ENCODE measurements around the gene AMPH.

Gene AMPH

DNA sequence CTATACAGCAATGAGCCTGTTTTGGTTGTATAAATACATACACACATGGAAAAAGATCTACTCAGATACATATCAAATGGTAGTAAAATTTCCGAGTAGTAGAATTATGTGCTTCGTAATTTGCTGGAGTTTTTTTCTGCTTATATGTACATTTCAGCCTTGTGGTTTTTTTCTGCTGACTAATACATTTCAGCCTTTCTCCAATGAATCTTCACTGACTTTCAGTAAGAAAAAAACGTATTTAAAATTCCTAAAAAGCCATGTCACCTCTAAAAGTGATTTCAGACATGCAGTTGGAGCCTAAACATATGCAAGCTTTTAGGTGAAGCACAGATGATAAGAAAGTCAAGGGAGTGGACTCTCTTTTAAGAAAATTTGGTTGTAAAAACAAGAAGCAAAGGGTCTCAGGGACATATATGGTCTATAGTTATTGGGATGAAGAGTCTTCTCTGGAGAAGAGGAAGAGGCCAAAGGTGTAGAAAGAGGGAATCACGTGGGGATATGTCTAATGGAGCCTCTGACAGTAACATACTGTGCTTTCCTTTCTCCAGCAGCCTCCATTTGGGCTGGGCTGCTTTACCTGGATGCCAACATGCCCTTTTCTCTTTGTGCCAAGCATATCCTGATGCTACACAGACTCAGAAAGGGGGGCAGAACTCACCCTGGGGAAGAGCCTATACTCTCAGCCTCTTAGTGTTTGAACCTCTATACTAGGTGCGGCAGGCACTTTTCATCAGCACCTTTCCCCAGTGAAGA, 2.4 kb downstream of the AMPH start:
- no peak overlapping the region for H3K4me3 ChIP-seq (ENCODE audit: low read depth, low read length)
- TF ChIP-seq, protein P1, sequence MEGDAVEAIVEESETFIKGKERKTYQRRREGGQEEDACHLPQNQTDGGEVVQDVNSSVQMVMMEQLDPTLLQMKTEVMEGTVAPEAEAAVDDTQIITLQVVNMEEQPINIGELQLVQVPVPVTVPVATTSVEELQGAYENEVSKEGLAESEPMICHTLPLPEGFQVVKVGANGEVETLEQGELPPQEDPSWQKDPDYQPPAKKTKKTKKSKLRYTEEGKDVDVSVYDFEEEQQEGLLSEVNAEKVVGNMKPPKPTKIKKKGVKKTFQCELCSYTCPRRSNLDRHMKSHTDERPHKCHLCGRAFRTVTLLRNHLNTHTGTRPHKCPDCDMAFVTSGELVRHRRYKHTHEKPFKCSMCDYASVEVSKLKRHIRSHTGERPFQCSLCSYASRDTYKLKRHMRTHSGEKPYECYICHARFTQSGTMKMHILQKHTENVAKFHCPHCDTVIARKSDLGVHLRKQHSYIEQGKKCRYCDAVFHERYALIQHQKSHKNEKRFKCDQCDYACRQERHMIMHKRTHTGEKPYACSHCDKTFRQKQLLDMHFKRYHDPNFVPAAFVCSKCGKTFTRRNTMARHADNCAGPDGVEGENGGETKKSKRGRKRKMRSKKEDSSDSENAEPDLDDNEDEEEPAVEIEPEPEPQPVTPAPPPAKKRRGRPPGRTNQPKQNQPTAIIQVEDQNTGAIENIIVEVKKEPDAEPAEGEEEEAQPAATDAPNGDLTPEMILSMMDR (IDR thresholded peaks at IDR 0.05; ENCODE audit: borderline replicate concordance, insufficient read depth, low read depth, low read length) = no peak

DNA sequence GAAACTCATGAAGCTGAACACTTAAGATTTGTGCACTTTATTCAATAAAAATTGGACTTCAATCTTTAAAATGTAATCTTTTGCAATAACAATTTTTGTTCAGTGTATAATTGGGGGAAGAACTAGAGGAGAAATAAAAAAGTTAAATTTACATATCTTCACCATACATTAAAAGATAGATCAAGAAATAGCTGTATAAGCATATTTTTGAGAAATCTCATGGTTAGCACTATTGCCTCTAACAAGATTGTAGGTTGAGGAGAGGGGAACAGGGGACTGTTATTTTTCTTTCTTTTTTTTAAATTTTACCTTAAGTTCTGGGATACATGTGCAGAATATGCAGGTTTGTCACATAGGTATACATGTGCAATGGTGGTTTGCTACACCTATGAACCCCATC, 5.3 kb downstream of the AMPH start:
- TF ChIP-seq, protein P1 (IDR thresholded peaks at IDR 0.05; ENCODE audit: borderline replicate concordance, insufficient read depth, low read depth, low read length) = no peak
- H3K4me3 ChIP-seq (ENCODE audit: low read depth, low read length) = no peak overlapping the region

DNA sequence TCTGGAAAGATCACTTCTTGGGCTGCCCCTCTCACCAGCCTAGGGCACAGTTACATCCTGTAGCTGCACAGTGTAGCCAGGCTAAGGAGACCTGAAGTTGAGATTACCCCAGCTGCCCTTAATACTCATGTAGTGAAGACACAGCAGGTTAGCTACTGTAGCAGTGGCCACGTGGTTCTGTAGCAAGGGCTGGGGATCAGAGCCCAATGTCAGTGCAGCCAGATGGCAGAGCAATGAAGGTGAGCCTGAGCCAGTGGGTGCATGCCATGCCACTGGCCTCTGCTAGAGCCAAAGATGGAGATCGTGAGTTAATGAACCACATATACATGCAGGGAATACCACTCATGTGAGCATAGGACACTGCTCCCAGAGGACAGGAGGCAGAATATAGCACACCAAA, 15.5 kb downstream of the AMPH start:
- H3K4me3 ChIP-seq (ENCODE audit: low read depth, low read length) = no peak overlapping the region
- TF ChIP-seq, protein P1 (IDR thresholded peaks at IDR 0.05; ENCODE audit: borderline replicate concordance, insufficient read depth, low read depth, low read length) = no peak

DNA sequence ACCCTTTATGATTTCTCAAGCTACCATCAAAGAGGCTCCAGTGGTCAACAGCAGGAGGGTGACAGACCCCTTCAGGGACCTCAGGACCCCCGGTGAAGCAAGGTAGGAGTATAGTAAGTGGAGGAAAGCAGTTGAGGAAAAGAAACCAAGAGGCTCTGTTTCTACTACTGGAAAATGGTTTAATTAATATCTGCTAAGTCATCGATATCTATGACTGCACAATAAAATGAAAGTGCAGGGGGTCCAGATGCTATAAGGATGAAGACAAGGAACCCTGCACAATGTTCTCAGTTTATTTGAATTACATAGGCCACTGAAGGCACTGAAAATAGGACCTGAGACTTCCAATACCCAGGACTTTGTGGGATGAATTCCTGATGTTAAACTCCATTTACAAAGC, 23.7 kb downstream of the AMPH start:
- H3K4me3 ChIP-seq (ENCODE audit: low read depth, low read length) = no peak overlapping the region
- TF ChIP-seq, protein P1 (IDR thresholded peaks at IDR 0.05; ENCODE audit: borderline replicate concordance, insufficient read depth, low read depth, low read length) = no peak

DNA sequence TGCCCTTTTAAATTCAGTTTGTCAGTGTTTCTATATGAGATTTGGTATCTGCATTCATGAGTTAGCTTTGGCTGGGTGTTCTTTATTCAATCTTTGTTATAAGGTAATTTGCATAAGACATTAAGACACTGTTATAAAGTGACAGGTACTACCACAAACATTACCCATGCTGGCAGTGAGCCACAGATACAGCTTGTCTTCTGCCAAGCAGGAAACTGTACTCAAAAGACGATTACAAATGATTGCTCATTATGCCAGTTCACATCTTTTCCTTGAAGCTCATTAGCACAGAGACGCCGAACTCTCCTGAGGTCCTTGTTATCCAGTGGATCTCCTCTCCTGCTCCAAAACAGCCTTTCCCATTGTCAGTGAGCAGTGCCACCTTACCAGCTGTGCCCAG, 30.4 kb downstream of the AMPH start:
- TF ChIP-seq, protein P1 (IDR thresholded peaks at IDR 0.05; ENCODE audit: borderline replicate concordance, insufficient read depth, low read depth, low read length) = no peak
- no peak overlapping the region for H3K4me3 ChIP-seq (ENCODE audit: low read depth, low read length)

DNA sequence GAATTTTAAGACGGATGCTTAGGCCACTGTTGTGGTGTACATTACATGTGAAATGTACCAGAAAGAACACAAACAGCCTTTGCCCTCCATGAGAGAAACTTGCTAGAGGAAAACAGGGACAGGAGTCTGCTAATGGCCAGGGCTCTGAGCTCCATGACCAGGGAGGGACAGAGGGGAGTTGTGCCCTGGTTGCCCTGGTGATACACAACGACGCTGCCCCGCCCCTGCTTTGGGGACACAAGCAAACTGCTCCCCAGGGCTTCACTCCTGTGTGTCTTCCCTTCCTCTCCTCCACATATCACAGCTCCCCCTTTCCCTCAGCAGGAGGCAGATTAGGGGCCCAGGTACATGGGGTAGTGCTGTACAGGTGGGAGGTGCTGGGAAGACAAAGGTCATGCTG, 36.2 kb downstream of the AMPH start:
- TF ChIP-seq, protein P1 (IDR thresholded peaks at IDR 0.05; ENCODE audit: borderline replicate concordance, insufficient read depth, low read depth, low read length) = no peak
- no peak overlapping the region for H3K4me3 ChIP-seq (ENCODE audit: low read depth, low read length)

DNA sequence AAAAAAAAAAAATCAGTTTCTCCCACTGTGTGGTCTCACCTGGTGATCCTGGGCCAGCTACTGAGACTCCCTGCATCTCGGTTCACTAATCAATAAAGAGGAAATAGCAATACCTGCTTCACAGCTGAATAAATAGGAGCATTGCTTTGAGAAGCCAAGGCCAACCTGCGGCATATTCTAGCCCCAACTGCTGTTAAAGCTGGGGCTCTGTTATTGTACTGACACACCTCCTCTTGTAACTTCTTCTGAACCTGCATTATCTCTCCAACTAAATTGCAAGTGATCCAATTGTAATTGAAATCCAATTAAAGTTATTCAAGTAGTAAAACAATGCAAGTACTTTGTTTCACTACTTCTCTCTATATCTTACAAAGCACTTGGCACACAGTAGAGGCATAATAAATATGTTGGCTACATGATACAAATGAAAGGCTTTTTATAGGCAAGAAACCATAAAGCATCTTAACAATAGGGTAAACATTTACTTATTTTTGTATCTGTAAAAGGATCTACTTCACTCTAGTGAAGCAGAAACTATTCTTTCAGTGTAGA, 38.4 kb downstream of the AMPH start:
- TF ChIP-seq, protein P1 (IDR thresholded peaks at IDR 0.05; ENCODE audit: borderline replicate concordance, insufficient read depth, low read depth, low read length) = no peak
- no peak overlapping the region for H3K4me3 ChIP-seq (ENCODE audit: low read depth, low read length)

Measured in GM12875 (cell line).